Esophagus muscularis mucosa (tissue), 4 donors: ENCODE data around the gene AGAP3. TPM values are rescaled to one million over a fixed set of nuclear protein-coding genes. Genes with fewer than 3 reads are reported as not detected.

Source experiments
- DNase-seq: peaks from one replicate; pipeline ENCODE4 v3.0.0-alpha.2; 2017; ENCODE audit errors: extremely low spot score
- H3K27ac ChIP-seq, 4 donors: fragments of 200-600 bp; sonication (generic); replicated peaks in 1 of 4; 1 replicate in 3 of 4; 2 replicates in 1 of 4; pipeline ENCODE4 v1.5.1; 2016 to 2019; ENCODE audit warnings: mild to moderate bottlenecking in 1 of 4
- H3K27me3 ChIP-seq, 4 donors: fragments of 200-600 bp; sonication (generic); one replicate each; pipeline versions ENCODE4 v1.5.1 to v1.6.0; 2016 to 2019
- H3K36me3 ChIP-seq, 4 donors: fragments of 200-600 bp; sonication (generic); one replicate each; pipeline ENCODE4 v1.5.1; 2016 to 2019
- H3K4me1 ChIP-seq, 4 donors: fragments of 200-600 bp; sonication (generic); one replicate each; pipeline ENCODE4 v1.5.1; 2016 to 2019
- H3K4me3 ChIP-seq, 4 donors: fragments of 200-600 bp; sonication (generic); 1 replicate in 2 of 4; 2 replicates in 2 of 4; pipeline ENCODE4 v1.5.1; 2016 to 2019; ENCODE audit warnings: mild to moderate bottlenecking in 4 of 4, moderate library complexity in 1 of 4
- H3K9me3 ChIP-seq, 4 donors: fragments of 200-600 bp; sonication (generic); 1 replicate in 3 of 4; 2 replicates in 1 of 4; pipeline ENCODE4 v1.5.1; 2016 to 2019
- EP300 ChIP-seq: sonication (generic); formaldehyde crosslinking; IDR thresholded peaks from one replicate; pipeline ENCODE4 v1.6.1; 2017; ENCODE audit warnings: antibody characterized with exemption
- POLR2A ChIP-seq: fragments of 450-650 bp; IDR thresholded peaks from one replicate; pipeline ENCODE4 v1.6.1; 2017; ENCODE audit warnings: antibody characterized with exemption, moderate library complexity, mild to moderate bottlenecking, low read depth
- POLR2AphosphoS5 ChIP-seq, 2 donors: sonication (generic); formaldehyde crosslinking; IDR thresholded peaks; one replicate each; pipeline ENCODE4 v1.6.1; 2017; ENCODE audit warnings: antibody characterized with exemption in 2 of 2
- WGBS: methylation state at CpG from one replicate; pipeline ENCODE4 v1.1.5; 2018; 5-methylcytosine and 5-hydroxymethylcytosine counted together
- intact Hi-C: fragments of 100-400 bp; cut with DNase I; formaldehyde crosslinking; loops from one replicate; pipeline ENCODE4 v1.15.1; 2023
- total RNA-seq, 4 donors: library from RNA; depleted of rRNA; stranded (reverse); fragments of >200 nt; gene quantifications; one replicate each; pipeline versions ENCODE4 v1.1.0 to v1.2.1, GENCODE V29; 2016
- TF ChIP-seq, protein P1 (sequence below), 3 experiments: fragments of 200-600 bp in 2 of 3; fragments of 450-650 bp in 1 of 3; sonication (generic) in 2 of 3; IDR thresholded peaks; one replicate each; pipeline ENCODE4 v1.5.1; 2017 to 2019; ENCODE audit warnings: antibody characterized with exemption in 3 of 3, mild to moderate bottlenecking in 2 of 3, moderate library complexity in 1 of 3

Gene AGAP3
- total RNA-seq, 4 donors from 2014 or later, result 33.8 to 71.2 (median 60.0) TPM

- Histone ChIP-seq H3K4me1 (peaks cover 0 to 16% (median 2%) of the 10 kb centered on the region in 4 donors), H3K36me3 (no peaks in the 10 kb centered on the region), H3K27me3 (peaks cover 0 to 75% (median 6%) of the 10 kb centered on the region in 4 donors), H3K9me3 (peaks cover 0 to 4% (median 0%) of the 10 kb centered on the region in 4 donors), H3K4me3 (no peak overlapping the region), H3K27ac (no peak overlapping the region)
- DNase-seq, result no peak
- TF ChIP-seq POLR2A (no peak), POLR2AphosphoS5 (IDR thresholded peaks at IDR 0.05) (no peak), EP300 (no peak)
- TF ChIP-seq, protein P1, sequence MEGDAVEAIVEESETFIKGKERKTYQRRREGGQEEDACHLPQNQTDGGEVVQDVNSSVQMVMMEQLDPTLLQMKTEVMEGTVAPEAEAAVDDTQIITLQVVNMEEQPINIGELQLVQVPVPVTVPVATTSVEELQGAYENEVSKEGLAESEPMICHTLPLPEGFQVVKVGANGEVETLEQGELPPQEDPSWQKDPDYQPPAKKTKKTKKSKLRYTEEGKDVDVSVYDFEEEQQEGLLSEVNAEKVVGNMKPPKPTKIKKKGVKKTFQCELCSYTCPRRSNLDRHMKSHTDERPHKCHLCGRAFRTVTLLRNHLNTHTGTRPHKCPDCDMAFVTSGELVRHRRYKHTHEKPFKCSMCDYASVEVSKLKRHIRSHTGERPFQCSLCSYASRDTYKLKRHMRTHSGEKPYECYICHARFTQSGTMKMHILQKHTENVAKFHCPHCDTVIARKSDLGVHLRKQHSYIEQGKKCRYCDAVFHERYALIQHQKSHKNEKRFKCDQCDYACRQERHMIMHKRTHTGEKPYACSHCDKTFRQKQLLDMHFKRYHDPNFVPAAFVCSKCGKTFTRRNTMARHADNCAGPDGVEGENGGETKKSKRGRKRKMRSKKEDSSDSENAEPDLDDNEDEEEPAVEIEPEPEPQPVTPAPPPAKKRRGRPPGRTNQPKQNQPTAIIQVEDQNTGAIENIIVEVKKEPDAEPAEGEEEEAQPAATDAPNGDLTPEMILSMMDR (IDR thresholded peaks at IDR 0.05), result no peak
- intact Hi-C loops, result loop anchor here (5.0 kb wide), 1 partner anchor 129 kb away; no protein-coding TSS in a partner anchor
- WGBS, result 84% methylated on average over 41 of the region's 43 CpGs
Measured at GRCh38 chr7:151173386-151174245, 87.3 kb downstream of the AGAP3 start.

GRCh38 chr7:151174246-151175046, 88.2 kb downstream of the AGAP3 start:
- 35% methylated on average over 10 of the region's 77 CpGs for WGBS
- peaks cover 0 to 70% (median 5%) of the 10 kb centered on the region in 4 donors for H3K27me3 ChIP-seq
- H3K27ac ChIP-seq, result no peak overlapping the region
- no peak for DNase-seq
- peaks cover 0 to 4% (median 0%) of the 10 kb centered on the region in 4 donors for H3K9me3 ChIP-seq
- H3K4me3 ChIP-seq, result no peak overlapping the region
- TF ChIP-seq POLR2AphosphoS5 (IDR thresholded peaks at IDR 0.05), result no peak
- TF ChIP-seq POLR2A, result no peak
- TF ChIP-seq EP300, result no peak
- TF ChIP-seq, protein P1 (IDR thresholded peaks at IDR 0.05), result no peak
- peaks cover 0 to 14% (median 2%) of the 10 kb centered on the region in 4 donors for H3K4me1 ChIP-seq
- no peaks in the 10 kb centered on the region for H3K36me3 ChIP-seq
- intact Hi-C loops, result loop anchor here (5.0 kb wide), 1 partner anchor 128 kb away; no protein-coding TSS in a partner anchor

- TF ChIP-seq POLR2A (no peak), POLR2AphosphoS5 (IDR thresholded peaks at IDR 0.05) (no peak), EP300 (no peak)
- TF ChIP-seq, protein P1 (IDR thresholded peaks at IDR 0.05), result no peak
- DNase-seq, result no peak
- Histone ChIP-seq H3K9me3 (peaks cover 0 to 4% (median 0%) of the 10 kb centered on the region in 4 donors), H3K4me1 (peaks cover 0 to 14% (median 2%) of the 10 kb centered on the region in 4 donors), H3K27me3 (peaks cover 0 to 72% (median 5%) of the 10 kb centered on the region in 4 donors), H3K27ac (no peak overlapping the region), H3K4me3 (no peak overlapping the region), H3K36me3 (no peaks in the 10 kb centered on the region)
- WGBS, result 74% methylated on average over 16 of the region's 16 CpGs
- intact Hi-C loops, result no loop called here
Measured at GRCh38 chr7:151175047-151175792, 88.9 kb downstream of the AGAP3 start.

DNA sequence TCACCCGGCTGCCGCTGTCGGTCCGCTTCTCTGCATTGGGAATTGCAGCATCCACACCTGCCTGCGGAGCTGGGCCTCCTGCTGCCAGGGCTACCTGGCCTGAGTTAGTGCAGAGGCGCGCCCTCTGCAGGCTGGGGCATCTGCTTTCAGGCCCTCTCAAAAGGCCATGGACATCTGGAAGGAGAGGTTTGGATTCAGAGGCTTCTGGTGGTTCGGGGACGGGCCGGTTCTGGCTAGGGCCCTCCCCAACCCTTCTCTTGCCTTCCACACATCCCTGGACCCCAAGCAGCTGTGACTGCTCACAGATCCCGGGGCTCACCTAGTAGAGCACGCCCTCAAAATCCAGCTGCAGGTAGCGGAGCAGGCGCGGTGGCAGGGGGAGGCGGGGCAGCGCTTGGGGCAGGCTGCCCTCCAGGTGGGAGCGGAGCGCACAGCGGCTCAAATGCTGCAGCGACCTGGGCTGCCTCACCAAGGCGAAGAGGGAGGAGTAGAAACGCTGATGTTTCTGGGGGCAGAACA, 89.6 kb downstream of the AGAP3 start:
- intact Hi-C loops, result no loop called here
- Histone ChIP-seq H3K27ac (no peak overlapping the region), H3K36me3 (peaks cover 0 to 5% (median 0%) of the 10 kb centered on the region in 4 donors), H3K9me3 (peaks cover 0 to 4% (median 0%) of the 10 kb centered on the region in 4 donors), H3K4me1 (peaks cover 0 to 14% (median 2%) of the 10 kb centered on the region in 4 donors), H3K27me3 (peaks cover 0 to 73% (median 5%) of the 10 kb centered on the region in 4 donors), H3K4me3 (no peak overlapping the region)
- DNase-seq, result no peak
- no peak for TF ChIP-seq POLR2A
- no peak for TF ChIP-seq POLR2AphosphoS5 (IDR thresholded peaks at IDR 0.05)
- no peak for TF ChIP-seq EP300
- TF ChIP-seq, protein P1 (IDR thresholded peaks at IDR 0.05), result no peak
- WGBS, result 81% methylated on average over 11 of the region's 23 CpGs
